HG03354 (cell line): ENCODE measurements around the gene KRT71.

Experiments used
- ATAC-seq: cut with Tn5 transposase; IDR thresholded peaks from one replicate; pipeline ENCODE4 v1.9.1; 2021; ENCODE audit warnings: mild to moderate bottlenecking; ENCODE audit not compliant: unreplicated experiment, poor library complexity, severe bottlenecking

The KRT71 gene

GRCh38 chr12:52542157-52542556, 10.8 kb downstream of the KRT71 start:
- no peak for ATAC-seq

- ATAC-seq = no peak
These were observed 11.2 kb downstream of the KRT71 start for GRCh38 chr12:52541709-52542108.

- no peak for ATAC-seq
These were observed 12.4 kb downstream of the KRT71 start for GRCh38 chr12:52540531-52540930.

GRCh38 chr12:52539821-52540173, 13.1 kb downstream of the KRT71 start:
- ATAC-seq = no peak

GRCh38 chr12:52539083-52539820, 13.7 kb downstream of the KRT71 start:
- ATAC-seq = no peak

GRCh38 chr12:52537101-52537500, 15.8 kb downstream of the KRT71 start:
- no peak for ATAC-seq

GRCh38 chr12:52535574-52535973, 17.4 kb downstream of the KRT71 start:
- no peak for ATAC-seq

- no peak for ATAC-seq
These were observed 18.5 kb downstream of the KRT71 start for GRCh38 chr12:52534482-52534881.

- ATAC-seq = no peak
These were observed 19.1 kb downstream of the KRT71 start for GRCh38 chr12:52533686-52534470.

- ATAC-seq = no peak
These were observed 20.3 kb downstream of the KRT71 start for GRCh38 chr12:52532636-52533035.

- ATAC-seq = no peak
These were observed 21.2 kb downstream of the KRT71 start for GRCh38 chr12:52531566-52532300.

- no peak for ATAC-seq
These were observed 22.0 kb downstream of the KRT71 start for GRCh38 chr12:52530905-52531304.

GRCh38 chr12:52530366-52530765, 22.6 kb downstream of the KRT71 start:
- ATAC-seq = no peak

- ATAC-seq = no peak
These were observed 23.1 kb downstream of the KRT71 start for GRCh38 chr12:52529846-52530245.

GRCh38 chr12:52529417-52529816, 23.5 kb downstream of the KRT71 start:
- no peak for ATAC-seq

- ATAC-seq = no peak
These were observed 24.3 kb downstream of the KRT71 start for GRCh38 chr12:52528641-52529143.

GRCh38 chr12:52527121-52527800, 25.7 kb downstream of the KRT71 start:
- ATAC-seq = no peak

GRCh38 chr12:52526511-52526951, 26.4 kb downstream of the KRT71 start:
- ATAC-seq = no peak

- no peak for ATAC-seq
These were observed 27.1 kb downstream of the KRT71 start for GRCh38 chr12:52525661-52526499.
